ENCODE results near the gene CALHM3.

Gene CALHM3

DNA sequence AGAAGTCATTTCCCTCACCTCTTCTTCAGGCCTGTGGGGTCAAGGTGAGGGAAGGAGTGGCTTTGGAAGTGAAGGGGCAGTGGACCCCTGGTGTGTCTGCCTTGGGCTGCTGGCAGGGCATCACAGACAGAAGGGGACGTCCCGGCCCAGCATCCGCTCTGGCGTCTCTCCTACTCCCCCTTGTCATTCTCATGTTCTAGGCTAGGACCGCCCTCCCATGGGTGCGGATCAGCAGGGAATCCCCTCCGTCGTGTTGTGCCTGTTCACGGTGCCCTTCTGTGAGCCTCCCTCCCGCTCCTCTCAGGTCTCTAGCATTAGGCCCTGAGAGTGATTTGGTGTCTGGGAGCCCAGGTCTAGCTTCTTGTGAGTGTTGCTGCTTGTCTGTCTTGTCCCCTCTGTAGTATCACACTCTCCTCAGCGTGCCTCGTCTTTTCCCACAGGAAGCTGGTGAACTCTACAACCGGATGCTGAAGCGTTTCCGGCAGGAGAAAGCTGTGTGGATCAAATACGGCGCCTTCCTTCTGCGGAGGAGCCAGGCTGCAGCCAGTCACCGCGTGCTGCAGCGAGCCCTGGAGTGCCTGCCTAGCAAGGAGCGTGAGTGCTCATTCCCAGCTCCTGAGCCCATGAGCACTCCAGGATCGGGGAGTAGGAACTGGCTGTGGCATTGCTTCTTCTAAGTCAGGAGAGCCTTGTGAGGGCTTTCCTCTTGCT lies 35.4 kb downstream of the CALHM3 start:
- no peak for DNase-seq (ENCODE audit: low read depth)
- TF ChIP-seq, protein P1, sequence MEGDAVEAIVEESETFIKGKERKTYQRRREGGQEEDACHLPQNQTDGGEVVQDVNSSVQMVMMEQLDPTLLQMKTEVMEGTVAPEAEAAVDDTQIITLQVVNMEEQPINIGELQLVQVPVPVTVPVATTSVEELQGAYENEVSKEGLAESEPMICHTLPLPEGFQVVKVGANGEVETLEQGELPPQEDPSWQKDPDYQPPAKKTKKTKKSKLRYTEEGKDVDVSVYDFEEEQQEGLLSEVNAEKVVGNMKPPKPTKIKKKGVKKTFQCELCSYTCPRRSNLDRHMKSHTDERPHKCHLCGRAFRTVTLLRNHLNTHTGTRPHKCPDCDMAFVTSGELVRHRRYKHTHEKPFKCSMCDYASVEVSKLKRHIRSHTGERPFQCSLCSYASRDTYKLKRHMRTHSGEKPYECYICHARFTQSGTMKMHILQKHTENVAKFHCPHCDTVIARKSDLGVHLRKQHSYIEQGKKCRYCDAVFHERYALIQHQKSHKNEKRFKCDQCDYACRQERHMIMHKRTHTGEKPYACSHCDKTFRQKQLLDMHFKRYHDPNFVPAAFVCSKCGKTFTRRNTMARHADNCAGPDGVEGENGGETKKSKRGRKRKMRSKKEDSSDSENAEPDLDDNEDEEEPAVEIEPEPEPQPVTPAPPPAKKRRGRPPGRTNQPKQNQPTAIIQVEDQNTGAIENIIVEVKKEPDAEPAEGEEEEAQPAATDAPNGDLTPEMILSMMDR (conservative IDR thresholded peaks at IDR 0.05; ENCODE audit: control insufficient read depth, insufficient read depth, low read depth, low read length): no peak
- no peak overlapping the region for H3K4me3 ChIP-seq (ENCODE audit: control insufficient read depth, low read depth, low read length)

- peak; percentile 86 for DNase-seq (ENCODE audit: low read depth)
- H3K4me3 ChIP-seq (ENCODE audit: control insufficient read depth, low read depth, low read length): no peak overlapping the region
- TF ChIP-seq, protein P1 (conservative IDR thresholded peaks at IDR 0.05; ENCODE audit: control insufficient read depth, insufficient read depth, low read depth, low read length): no peak
Observed at GRCh38 chr10:103442031-103442461, 37.0 kb downstream of the CALHM3 start.

GRCh38 chr10:103441611-103442010 lies 37.4 kb downstream of the CALHM3 start:
- DNase-seq (ENCODE audit: low read depth): no peak
- H3K4me3 ChIP-seq (ENCODE audit: control insufficient read depth, low read depth, low read length): no peak overlapping the region
- TF ChIP-seq, protein P1 (conservative IDR thresholded peaks at IDR 0.05; ENCODE audit: control insufficient read depth, insufficient read depth, low read depth, low read length): no peak

DNA sequence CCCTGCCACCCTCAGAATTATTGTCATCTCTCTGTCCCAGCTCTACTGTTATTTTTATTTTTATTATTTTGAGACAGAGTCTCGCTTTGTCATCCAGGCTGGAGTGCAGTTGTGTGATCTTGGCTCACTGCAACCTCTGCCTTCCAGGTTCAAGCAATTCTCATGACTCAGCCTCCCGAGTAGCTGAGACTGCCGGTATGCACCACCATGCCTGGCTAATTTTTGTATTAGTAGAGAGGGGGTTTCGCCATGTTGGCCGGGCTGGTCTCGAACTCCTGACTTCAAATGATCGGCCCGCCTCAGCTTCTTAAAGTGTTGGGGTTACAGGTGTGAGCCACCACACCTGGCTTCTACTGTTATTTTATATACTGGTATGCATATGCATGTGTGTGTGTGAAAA lies 37.8 kb downstream of the CALHM3 start:
- TF ChIP-seq, protein P1 (conservative IDR thresholded peaks at IDR 0.05; ENCODE audit: control insufficient read depth, insufficient read depth, low read depth, low read length): no peak
- H3K4me3 ChIP-seq (ENCODE audit: control insufficient read depth, low read depth, low read length): no peak overlapping the region
- DNase-seq (ENCODE audit: low read depth): peak; percentile 45

DNA sequence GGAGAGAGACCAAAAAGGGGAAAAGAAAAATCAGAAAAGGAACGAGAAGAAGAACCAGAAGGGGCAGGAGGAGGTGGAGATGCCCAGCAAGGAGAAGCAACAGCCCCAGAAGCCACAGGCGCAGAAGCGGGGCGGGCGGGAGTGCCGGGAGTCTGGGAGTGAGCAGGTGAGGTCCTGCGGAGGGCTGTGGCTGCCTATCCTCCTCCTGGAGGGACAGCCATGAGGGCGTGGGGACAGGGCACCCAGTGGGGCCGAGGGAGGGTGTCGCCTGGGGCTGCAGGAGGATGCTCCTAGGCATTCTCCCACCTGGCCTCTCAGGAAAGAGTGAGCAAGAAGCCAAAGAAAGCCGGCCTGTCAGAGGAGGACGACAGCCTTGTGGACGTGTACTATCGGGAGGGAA lies 38.6 kb downstream of the CALHM3 start:
- TF ChIP-seq, protein P1 (conservative IDR thresholded peaks at IDR 0.05; ENCODE audit: control insufficient read depth, insufficient read depth, low read depth, low read length): no peak
- H3K4me3 ChIP-seq (ENCODE audit: control insufficient read depth, low read depth, low read length): no peak overlapping the region
- DNase-seq (ENCODE audit: low read depth): no peak

GRCh38 chr10:103439776-103440175 lies 39.3 kb downstream of the CALHM3 start:
- TF ChIP-seq, protein P1 (conservative IDR thresholded peaks at IDR 0.05; ENCODE audit: control insufficient read depth, insufficient read depth, low read depth, low read length): no peak
- DNase-seq (ENCODE audit: low read depth): no peak
- no peak overlapping the region for H3K4me3 ChIP-seq (ENCODE audit: control insufficient read depth, low read depth, low read length)

Data from fibroblast of mammary gland (primary cell).